ENCODE measurements around the gene TSPAN15. TPM values are rescaled to one million over a fixed set of nuclear protein-coding genes. Genes with fewer than 3 reads are reported as not detected.
"Not testable (repeated sequence)": the region's sequence is repeated elsewhere in the genome, so short reads cannot be mapped to it uniquely, and the experiment has no call there.

The TSPAN15 gene
- total RNA-seq, 1 experiment from 2014 or later = 7.7 TPM

DNA sequence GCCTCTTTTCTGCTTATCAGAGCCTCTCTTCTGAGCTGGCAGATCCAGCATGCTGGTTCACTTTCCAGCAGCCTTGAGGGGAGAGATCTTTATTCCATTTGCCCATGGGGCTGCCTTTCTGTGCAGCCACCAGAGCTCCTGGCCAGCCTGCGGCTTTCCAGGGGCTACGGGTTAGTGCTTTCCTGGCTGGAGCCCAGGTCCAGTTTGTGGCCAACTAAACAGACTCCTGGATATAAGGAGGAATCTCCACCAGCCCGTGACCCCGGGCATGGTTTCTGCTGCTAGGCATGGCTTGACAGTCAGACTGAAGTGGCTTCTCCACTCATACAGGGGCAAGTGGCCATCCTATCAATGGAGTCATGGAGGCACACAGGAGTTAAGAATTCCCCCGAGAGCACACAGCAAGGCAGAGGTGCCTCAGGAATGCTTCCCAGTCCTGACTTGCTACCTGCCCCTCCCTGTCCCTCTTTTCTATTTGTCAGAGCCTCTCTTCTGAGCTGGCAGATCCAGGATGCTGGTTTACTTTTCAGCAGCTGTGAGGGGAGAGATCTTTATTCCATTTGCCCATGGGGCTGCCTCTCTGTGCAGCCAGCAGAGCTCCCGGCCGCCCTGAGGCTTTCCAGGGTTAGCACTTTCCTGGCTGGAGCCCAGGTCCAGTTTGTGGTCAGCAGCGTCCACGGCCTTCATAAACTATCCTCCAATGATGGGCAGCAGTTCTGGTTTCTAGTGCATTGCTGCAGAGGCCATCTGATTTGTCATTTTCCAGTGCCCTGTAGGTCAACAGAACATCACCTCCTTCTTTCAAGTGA is 35.9 kb downstream of the TSPAN15 start:
- Histone ChIP-seq H3K4ac (ENCODE audit: low read depth, low read length) (no peak overlapping the region), H2BK15ac (ENCODE audit: low read depth, low read length) (no peak overlapping the region), H3K27me3 (ENCODE audit: insufficient read depth, low read length) (no peaks in the 10 kb centered on the region), H2BK20ac (ENCODE audit: low read depth, low read length, poor library complexity, severe bottlenecking) (no peak overlapping the region), H2BK12ac (ENCODE audit: insufficient read length, low read depth, low read length) (no peak overlapping the region), H2BK5ac (ENCODE audit: insufficient read length, low read length) (no peak overlapping the region), H3K9me3 (ENCODE audit: control insufficient read depth, low read depth, low read length) (peaks cover 4% of the 10 kb centered on the region), H3K79me1 (ENCODE audit: insufficient read depth, low read depth, low read length, poor library complexity, severe bottlenecking) (no peaks in the 10 kb centered on the region), H3K4me2 (ENCODE audit: insufficient read depth, insufficient read length, low read length) (no peak overlapping the region), H3K79me2 (ENCODE audit: insufficient read depth, low read length) (no peaks in the 10 kb centered on the region), H2BK120ac (ENCODE audit: low read depth, low read length, poor library complexity, severe bottlenecking) (no peak overlapping the region), H3K23me2 (ENCODE audit: insufficient read length, low read depth, low read length, poor library complexity, severe bottlenecking) (no peaks in the 10 kb centered on the region), H4K91ac (ENCODE audit: insufficient read length, low read depth, low read length) (no peak overlapping the region), H3K4me1 (ENCODE audit: insufficient read depth, low read length) (no peaks in the 10 kb centered on the region), H2AFZ (ENCODE audit: low read length) (no peak overlapping the region), H3T11ph (ENCODE audit: low read length) (no peak overlapping the region), H2AK5ac (ENCODE audit: insufficient read length, low read length) (no peak overlapping the region), H3K23ac (ENCODE audit: insufficient read length, low read depth, low read length) (no peak overlapping the region), H3K14ac (ENCODE audit: insufficient read depth, low read length) (no peak overlapping the region), H3K18ac (ENCODE audit: insufficient read length, low read depth, low read length) (no peak overlapping the region), H4K20me1 (ENCODE audit: control insufficient read depth, insufficient read depth, insufficient read length) (no peaks in the 10 kb centered on the region), H3K56ac (ENCODE audit: insufficient read length, low read depth, low read length) (no peak overlapping the region), H3K9ac (ENCODE audit: extremely low read depth, insufficient read length, low read length) (no peak overlapping the region), H3K27ac (ENCODE audit: insufficient read length, low read depth, low read length) (no peak overlapping the region), H4K5ac (ENCODE audit: insufficient read length, low read depth, low read length) (no peak overlapping the region), H4K8ac (replicated peaks; ENCODE audit: insufficient read length, low read depth, low read length) (no peak overlapping the region)
- H3K27ac Mint-ChIP-seq = peak overlapping the region in 1 of 3 experiments; percentile 77; a peak in 1 of 7 replicates
- no peak overlapping the region for H3K4me3 Mint-ChIP-seq
- H3K36me3 Mint-ChIP-seq (ENCODE audit: insufficient read depth in 1 of 3, low read depth in 3 of 3) = peaks cover 13 to 18% (median 17%) of the 10 kb centered on the region in 3 experiments
- H3K4me1 Mint-ChIP-seq = peaks cover 0 to 2% of the 10 kb centered on the region in 2 experiments; a peak in 2 of 4 replicates
- peaks cover 2% of the 10 kb centered on the region for H3K27me3 Mint-ChIP-seq (ENCODE audit: low read depth)
- DNase-seq = no peak
- WGBS (ENCODE audit: extremely low coverage, insufficient read length, low lambda C conversion rate) = no CpG with 5 or more reads among the region's 9 CpGs
- H3K9me3 Mint-ChIP-seq = peaks cover 14 to 20% of the 10 kb centered on the region in 2 experiments
- TF ChIP-seq, protein P1, sequence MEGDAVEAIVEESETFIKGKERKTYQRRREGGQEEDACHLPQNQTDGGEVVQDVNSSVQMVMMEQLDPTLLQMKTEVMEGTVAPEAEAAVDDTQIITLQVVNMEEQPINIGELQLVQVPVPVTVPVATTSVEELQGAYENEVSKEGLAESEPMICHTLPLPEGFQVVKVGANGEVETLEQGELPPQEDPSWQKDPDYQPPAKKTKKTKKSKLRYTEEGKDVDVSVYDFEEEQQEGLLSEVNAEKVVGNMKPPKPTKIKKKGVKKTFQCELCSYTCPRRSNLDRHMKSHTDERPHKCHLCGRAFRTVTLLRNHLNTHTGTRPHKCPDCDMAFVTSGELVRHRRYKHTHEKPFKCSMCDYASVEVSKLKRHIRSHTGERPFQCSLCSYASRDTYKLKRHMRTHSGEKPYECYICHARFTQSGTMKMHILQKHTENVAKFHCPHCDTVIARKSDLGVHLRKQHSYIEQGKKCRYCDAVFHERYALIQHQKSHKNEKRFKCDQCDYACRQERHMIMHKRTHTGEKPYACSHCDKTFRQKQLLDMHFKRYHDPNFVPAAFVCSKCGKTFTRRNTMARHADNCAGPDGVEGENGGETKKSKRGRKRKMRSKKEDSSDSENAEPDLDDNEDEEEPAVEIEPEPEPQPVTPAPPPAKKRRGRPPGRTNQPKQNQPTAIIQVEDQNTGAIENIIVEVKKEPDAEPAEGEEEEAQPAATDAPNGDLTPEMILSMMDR (conservative IDR thresholded peaks at IDR 0.05) = no peak

DNA sequence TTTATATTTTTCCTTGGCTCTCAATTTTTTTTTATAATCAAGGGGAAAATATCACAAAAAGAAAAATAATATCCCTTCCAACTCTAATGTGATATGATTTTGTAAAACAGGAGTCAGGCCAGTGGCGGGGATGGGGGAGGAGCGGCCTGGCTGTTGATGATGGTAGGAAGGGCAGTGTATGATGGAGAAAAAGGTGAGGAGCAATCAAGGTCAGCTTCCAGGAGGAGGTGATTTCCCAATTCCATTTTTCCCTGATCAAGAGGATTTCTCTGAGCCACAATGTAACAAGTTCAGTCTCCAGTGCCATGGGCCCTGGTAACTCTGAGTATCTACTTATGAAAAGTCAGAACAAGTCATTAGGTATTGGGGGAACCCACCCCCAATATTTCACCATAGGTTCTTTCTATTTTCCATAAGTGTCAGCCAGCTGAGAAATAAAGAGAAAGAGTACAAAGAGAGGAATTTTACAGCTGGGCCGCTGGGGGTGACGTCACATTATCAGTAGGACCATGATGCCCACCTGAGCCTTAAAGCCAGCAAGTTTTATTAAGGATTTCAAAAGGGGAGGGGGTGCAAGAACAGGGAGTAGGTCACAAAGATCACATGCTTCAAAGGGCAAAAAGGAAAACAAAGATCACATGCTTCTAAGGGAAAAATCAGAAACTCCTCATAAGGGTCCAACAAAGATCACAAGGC is 37.0 kb downstream of the TSPAN15 start:
- WGBS (ENCODE audit: extremely low coverage, insufficient read length, low lambda C conversion rate) = no CpG with 5 or more reads among the region's 4 CpGs

More for the DNA sequence above, 37.0 kb downstream of the TSPAN15 start:
- H4K91ac ChIP-seq (ENCODE audit: insufficient read length, low read depth, low read length); H4K20me1 ChIP-seq (ENCODE audit: control insufficient read depth, insufficient read depth, insufficient read length); H3K56ac ChIP-seq (ENCODE audit: insufficient read length, low read depth, low read length); H4K8ac ChIP-seq (replicated peaks; ENCODE audit: insufficient read length, low read depth, low read length); H3K4me1 Mint-ChIP-seq; H4K5ac ChIP-seq (ENCODE audit: insufficient read length, low read depth, low read length); H2BK120ac ChIP-seq (ENCODE audit: low read depth, low read length, poor library complexity, severe bottlenecking); H3K18ac ChIP-seq (ENCODE audit: insufficient read length, low read depth, low read length); H2BK5ac ChIP-seq (ENCODE audit: insufficient read length, low read length); DNase-seq; H3K23me2 ChIP-seq (ENCODE audit: insufficient read length, low read depth, low read length, poor library complexity, severe bottlenecking); H3K27ac ChIP-seq (ENCODE audit: insufficient read length, low read depth, low read length); H3K9me3 ChIP-seq (ENCODE audit: control insufficient read depth, low read depth, low read length); H2AK5ac ChIP-seq (ENCODE audit: insufficient read length, low read length); H3K79me1 ChIP-seq (ENCODE audit: insufficient read depth, low read depth, low read length, poor library complexity, severe bottlenecking); H3K23ac ChIP-seq (ENCODE audit: insufficient read length, low read depth, low read length); H2AFZ ChIP-seq (ENCODE audit: low read length); H3K14ac ChIP-seq (ENCODE audit: insufficient read depth, low read length); H2BK12ac ChIP-seq (ENCODE audit: insufficient read length, low read depth, low read length); H3K27ac Mint-ChIP-seq; H3K27me3 ChIP-seq (ENCODE audit: insufficient read depth, low read length); H3K27me3 Mint-ChIP-seq (ENCODE audit: low read depth); H3K4me1 ChIP-seq (ENCODE audit: insufficient read depth, low read length); H3K9ac ChIP-seq (ENCODE audit: extremely low read depth, insufficient read length, low read length); H3T11ph ChIP-seq (ENCODE audit: low read length); H3K4ac ChIP-seq (ENCODE audit: low read depth, low read length); H2BK20ac ChIP-seq (ENCODE audit: low read depth, low read length, poor library complexity, severe bottlenecking); H3K4me2 ChIP-seq (ENCODE audit: insufficient read depth, insufficient read length, low read length); H3K4me3 Mint-ChIP-seq; H2BK15ac ChIP-seq (ENCODE audit: low read depth, low read length); H3K79me2 ChIP-seq (ENCODE audit: insufficient read depth, low read length): not testable (repeated sequence)
- H3K36me3 Mint-ChIP-seq (ENCODE audit: insufficient read depth in 1 of 3, low read depth in 3 of 3) = peaks cover 13 to 18% (median 17%) of the 10 kb centered on the region in 3 experiments
- peaks cover 14 to 20% of the 10 kb centered on the region in 2 experiments for H3K9me3 Mint-ChIP-seq

All from H9 (cell line).